ELR (cell line): ENCODE data around the gene CARS2.

Experiments used
- DNase-seq: peaks from one replicate; pipeline ENCODE4 v3.0.0-alpha.2; 2015; ENCODE audit warnings: low read depth

CARS2 gene

DNA sequence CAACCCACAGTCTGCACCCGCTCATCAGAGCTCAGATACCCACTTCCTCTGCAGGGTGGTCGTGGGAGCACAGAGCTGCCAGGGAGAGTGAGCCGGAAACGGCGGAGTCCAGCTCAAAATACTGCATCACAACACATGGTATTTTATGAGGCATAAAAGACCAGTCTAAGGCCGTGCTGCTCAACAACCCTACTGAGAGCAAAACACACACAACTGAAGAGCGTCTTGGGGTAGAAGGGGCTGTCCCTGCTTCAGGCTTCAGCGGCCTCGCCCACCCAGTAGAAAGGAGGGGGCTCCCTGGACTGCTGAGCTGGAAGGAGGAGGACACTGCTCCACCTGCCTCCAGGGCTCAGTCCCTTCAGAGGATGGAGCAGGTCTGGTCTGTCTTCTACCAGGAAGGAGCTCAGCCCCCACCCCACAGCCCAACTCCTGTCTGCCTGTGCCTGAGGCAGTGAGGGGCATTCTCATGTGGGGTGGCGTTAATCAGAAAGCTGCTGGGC lies 53.6 kb downstream of the CARS2 start:
- no peak for DNase-seq

DNA sequence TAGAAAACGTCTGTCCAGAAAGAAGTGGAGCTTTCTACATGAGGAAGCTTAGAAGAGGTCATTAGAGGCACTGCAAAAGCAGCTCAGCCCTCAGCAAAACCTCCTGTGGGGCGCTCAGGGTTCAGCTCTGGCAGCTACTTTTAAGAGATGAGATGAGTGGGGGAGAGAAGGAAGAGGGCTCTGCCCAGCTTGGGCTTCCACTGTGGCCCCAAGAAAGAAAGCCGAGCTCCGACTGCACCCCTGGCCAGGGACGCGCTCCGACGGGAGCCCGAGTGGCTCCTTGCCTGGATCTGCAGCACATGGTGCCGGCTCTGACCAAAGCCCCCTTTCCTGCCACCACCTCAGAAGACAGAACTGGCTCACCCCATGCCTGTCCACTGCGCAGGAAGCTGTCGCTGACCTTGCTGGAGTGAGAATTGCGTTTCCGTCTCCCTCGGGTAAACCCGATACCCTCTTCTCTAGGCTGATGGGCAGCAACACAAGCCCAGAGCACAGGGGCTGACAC lies 54.1 kb downstream of the CARS2 start:
- no peak for DNase-seq

- DNase-seq, result no peak
Measured at GRCh38 chr13:110651271-110651670, 54.6 kb downstream of the CARS2 start.

DNA sequence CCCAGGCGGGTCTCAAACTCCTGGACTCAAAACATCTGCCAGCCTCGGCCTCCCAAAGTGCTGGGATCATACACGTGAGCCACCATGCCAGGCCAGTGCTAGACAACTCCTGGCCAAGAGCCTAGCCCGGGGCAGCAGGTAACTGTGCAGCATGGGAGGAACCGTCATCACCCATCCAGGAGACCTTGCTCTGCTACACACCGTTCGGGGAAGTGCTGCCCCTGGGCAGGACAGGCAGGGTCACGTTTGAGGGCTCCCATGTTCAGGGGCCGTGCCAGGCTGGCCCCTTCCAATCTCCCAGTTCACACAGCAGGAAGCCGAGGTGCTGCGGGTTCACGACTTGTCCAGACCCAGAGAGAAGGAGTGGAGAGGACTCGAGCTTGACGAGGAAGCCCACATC lies 55.5 kb downstream of the CARS2 start:
- DNase-seq, result no peak

- DNase-seq, result no peak
Measured at GRCh38 chr13:110649551-110649950, 56.4 kb downstream of the CARS2 start.

DNA sequence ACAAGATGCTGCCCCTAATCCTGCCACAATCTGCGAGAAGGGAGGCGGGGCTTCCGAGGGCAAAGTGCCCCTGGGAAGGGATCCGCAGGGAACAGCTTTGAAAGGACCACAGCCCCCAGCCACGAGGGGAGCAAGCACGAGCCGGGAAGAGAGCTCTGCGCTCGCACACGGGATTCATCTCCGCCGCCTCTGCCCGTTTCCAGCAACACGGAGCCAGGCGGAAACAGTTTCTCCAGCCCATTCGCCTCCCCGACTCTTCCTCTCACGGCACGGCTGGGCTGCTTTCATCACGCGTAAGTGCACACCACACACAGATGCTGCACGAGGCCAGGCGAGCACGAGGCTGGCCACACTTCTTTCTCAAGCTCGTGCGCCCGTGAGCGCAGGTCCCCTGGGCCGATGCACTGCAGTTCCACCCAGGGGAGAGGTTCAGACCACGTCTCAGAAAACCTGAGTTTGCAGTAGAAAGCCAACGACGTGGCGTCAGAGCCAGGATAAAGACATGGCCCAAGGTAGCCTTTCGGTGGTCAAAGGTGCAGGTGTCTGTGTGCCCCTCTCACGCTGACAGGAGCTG lies 57.0 kb downstream of the CARS2 start:
- DNase-seq, result no peak

DNA sequence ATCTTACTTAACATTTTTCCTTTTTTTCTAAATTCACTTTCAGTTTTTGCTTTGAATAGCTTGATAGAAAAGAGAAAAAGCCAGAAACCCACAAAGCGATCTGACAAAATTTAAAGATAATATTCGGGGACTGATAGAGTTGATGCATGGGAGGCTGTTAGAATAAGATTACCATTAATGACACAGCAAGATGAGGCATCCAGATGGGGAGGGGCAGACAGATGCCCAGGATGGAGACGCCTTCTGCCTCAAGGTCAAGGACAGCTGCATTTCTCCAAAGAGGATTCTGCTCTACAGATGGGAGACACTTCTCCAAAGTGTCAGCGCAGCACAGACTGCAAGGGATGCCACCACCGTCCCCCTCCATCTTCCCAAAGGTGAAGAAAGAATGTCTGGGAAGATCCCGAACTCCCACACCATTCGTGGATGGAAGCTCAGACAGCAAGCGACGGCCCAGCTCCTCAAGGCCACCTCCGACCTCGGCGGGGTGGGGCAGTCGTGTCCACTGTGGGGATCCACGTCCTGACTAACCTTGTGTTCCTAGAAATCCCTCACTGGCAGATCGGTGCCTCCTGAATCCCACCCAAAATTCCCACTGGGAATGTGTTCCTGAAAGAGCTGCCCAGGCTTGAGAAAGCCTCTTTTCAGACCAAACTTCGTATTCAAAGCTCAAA lies 57.6 kb downstream of the CARS2 start:
- DNase-seq, result no peak

DNA sequence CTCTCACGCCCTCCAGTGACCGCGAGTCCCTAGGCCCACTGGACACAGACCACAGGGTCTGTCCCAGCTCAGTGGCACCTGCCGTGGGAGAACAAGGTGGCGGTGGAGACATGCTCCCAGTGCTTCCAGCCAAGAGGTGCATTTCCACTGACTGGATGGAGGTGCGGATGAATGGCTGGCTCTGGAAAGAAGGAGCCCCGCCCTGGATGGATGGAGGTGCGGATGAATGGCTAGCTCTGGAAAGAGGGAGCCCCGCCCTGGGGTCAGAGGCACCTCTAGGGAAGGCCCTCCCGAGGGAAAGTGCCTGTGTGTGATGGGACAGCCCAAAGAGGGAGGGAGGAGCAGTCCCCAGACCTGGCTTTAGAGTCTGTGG lies 58.6 kb downstream of the CARS2 start:
- no peak for DNase-seq

DNA sequence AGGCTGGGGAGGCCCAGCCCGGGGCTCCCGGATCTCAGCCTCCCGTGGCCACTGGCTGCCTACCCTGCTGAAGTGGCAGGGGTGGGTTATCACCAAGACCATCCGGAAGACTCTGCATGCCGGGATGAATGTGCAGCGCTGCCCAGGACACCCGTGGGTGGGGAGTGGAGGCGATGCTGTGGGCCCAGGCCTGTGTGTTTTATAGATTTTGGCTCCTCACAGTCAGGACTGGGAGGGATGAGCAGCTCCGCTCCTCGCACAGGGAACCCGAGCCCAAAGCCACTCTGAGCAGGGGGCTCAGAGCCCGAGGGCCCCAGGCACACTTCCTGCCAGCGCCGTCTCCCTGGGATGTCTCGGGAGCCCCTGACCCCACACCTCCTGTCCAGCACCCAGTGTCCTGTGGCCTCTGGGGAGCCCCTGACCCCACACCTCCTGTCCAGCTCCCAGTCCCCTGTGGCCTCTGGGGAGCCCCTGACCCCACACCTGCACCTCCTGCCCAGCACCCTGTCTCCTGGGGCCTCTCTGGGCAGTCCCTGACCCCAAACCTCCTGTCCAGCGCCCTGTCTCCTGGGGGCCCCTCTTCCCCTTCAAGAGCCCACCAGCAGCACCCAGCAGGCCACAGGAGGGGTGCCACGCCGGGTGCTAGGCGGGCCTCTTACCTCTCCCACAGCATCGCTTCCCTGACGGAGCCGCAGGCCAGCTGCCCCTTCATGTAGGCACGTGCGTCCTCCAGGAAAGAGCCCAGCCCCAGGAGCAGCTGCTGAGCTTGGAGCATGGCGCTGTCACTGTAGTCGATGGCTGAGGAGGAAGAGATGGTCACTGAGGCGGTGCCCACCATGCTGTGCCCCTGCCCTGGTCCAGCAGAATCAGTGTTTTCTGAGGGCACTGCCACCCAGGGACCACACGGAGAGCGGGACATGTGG lies 59.2 kb downstream of the CARS2 start:
- no peak for DNase-seq

DNA sequence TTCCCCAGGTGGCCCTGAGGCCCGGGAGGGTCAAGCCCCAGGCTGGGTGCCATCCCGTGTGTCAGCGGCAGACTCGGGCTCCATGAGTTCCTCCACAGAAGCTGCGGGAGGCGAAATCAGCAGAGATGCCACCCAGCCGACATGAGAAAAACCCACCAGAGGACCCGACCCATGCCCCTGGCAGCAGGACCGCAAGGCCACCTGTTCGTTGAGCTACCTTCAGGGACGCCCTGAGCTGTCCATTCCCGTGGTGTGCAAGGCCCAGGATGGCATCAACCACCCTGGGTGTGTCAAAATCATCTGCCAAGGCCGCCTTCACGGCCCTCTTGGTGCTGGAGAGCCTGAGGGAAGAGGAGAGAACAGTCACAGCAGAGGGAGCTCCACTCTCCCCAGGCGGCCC lies 60.2 kb downstream of the CARS2 start:
- no peak for DNase-seq

GRCh38 chr13:110644892-110645521 lies 60.9 kb downstream of the CARS2 start:
- DNase-seq, result peak; percentile 48

DNA sequence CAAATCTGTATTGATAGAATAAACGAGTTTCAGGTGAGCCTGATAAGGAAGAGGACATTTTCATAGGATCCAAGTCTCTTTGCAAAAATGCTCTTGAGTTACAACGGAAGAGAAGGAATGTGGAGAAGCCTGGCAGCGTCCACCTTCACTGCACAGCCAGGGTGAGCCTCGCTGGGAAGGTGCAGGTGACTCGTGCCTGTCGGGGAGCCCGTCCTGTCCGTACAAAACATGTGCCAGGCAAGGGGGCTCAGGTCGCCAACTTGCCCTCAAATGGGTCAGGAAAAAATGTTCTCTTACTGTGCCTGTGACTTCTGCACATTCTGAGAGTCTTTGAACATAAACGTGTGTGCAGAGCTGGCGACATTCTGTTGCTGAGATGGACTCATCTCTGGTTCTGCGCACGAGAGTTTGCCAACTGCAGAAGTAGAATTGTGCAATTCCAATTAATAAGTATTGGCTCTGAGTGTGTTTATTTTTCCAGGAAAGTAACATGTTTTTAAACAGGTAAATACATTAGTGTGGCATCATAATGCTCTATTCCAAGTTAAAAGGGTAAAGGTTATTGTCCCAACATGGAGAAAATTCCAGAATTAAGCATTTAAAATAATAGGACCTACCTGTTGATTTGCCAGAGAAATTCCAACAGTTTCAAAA lies 62.0 kb downstream of the CARS2 start:
- no peak for DNase-seq

DNA sequence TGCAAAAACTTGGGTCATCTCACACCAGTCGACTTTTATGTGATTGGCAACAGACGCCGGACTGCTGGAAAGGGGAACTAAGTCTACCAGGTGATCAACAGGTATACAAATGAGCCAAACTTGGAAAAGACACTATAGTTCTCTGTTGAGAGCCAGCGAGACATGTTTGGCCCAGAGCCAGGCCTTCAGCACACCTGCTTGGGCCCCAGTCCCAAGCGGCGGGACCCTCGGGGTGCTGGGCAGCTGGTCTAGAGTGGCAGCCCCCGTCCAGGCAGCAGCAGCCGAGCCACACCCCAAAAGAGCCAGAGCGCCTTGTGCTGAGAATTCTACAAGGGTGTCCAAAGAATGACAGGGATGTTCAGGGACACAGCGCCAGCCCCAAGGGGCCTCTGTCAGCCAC lies 62.6 kb downstream of the CARS2 start:
- no peak for DNase-seq

- no peak for DNase-seq
Measured at GRCh38 chr13:110642291-110642981, 63.5 kb downstream of the CARS2 start.

DNA sequence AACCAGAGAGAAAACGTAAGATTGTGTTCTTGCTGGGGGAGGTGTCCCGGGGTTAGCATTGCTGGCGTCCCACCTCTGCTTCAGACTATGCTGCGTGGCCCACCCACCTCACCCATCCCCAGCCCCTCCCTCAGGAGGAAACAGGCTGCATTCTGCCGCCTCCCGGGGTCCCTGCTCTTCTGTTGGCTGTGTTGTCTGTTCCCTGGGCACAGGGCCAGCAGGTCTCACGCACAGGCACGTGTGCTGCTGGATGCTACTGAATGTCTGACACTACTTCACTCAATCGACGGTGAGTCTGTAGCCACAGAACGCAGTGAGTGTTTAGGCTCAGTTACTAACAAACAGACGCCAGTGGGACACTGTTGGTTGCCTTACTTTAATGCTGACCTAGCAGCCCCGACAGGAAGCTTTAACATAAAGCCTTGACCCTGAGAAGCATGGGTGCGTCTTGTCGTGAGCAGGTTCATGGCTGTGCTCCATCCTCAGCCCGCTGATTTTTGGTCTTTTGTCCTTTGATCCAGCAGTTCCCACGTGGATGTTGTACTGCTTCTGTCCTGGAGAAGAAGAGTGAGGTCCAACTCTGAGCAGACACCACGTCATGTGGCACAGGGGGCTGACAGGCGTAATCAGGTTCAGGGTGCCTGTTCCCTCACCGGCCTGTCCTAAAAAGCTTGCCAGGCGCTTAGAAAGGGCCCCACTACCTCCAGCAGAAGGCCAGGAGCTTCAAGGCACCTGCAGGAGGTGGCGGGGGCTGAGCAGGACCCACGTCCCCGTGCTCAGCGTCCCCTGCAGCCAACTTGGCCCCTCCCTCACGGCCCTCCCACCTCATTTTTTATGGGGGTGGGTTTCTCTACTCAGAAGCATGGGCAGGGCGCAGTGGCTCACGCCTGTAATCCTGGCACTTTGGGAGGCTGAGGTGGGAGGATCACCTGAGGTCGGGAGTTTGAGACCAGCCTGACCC lies 64.6 kb downstream of the CARS2 start:
- DNase-seq, result no peak

DNA sequence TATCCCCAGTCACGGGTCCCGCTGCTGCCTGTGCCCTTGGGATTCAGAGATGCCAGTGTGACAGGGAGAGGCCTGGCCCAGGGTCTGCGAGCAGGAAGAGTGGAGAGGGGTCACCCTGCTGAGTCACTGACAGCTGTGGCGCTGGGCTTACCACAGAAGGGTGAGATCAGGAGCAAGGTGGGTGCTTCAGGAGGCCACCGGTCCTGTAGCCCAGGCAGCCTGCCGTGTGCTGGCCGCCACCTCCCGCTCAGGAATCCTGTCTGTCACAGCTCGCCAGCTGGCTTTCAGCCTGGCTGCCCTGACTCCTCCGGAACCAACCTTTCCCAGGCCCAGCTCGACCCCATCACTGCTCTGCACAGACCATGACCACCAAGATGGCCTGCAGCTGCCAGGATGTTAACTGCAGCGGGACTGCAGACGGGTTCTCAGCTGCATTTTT lies 65.3 kb downstream of the CARS2 start:
- peak; percentile 12 for DNase-seq

GRCh38 chr13:110639935-110640334 lies 66.0 kb downstream of the CARS2 start:
- no peak for DNase-seq

GRCh38 chr13:110638814-110639806 lies 66.8 kb downstream of the CARS2 start:
- no peak for DNase-seq

GRCh38 chr13:110638257-110638656 lies 67.7 kb downstream of the CARS2 start:
- DNase-seq, result no peak
